OCI-LY3 (cell line): ENCODE measurements around the gene MMADHC.

ENCODE experiments used
- EZH2phosphoT487 ChIP-seq: fragments of 200-600 bp; shearing (Covaris generic); IDR thresholded peaks from 2 replicates; pipeline ENCODE4 v1.6.1; 2018; ENCODE audit warnings: antibody characterized with exemption, mixed run types, low read depth
- TF ChIP-seq, protein P1 (sequence below): fragments of 200-600, 300-600 bp; sonication (generic); IDR thresholded peaks from 2 replicates; pipeline ENCODE4 v1.5.1; 2014; ENCODE audit warnings: antibody characterized with exemption, low read length, low read depth

DNA sequence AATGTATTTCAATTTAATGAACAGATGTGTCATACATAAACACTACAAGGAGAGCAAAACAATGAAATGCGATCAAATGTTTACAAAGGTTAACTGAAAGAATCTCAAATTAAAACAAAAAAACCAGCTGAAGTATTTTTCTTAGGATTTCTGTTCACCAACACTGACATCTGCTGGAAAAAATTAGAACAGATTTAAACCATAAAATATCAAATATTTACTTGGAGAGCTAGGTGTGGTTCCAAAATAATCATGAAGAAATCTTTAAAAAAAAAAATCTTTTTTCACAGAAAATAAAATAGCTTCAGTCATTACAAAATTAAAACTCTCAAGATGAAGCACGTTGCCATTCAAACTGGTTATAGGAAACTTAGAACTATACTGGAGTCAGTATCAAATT lies 13.8 kb downstream of the MMADHC start:
- TF ChIP-seq, protein P1, sequence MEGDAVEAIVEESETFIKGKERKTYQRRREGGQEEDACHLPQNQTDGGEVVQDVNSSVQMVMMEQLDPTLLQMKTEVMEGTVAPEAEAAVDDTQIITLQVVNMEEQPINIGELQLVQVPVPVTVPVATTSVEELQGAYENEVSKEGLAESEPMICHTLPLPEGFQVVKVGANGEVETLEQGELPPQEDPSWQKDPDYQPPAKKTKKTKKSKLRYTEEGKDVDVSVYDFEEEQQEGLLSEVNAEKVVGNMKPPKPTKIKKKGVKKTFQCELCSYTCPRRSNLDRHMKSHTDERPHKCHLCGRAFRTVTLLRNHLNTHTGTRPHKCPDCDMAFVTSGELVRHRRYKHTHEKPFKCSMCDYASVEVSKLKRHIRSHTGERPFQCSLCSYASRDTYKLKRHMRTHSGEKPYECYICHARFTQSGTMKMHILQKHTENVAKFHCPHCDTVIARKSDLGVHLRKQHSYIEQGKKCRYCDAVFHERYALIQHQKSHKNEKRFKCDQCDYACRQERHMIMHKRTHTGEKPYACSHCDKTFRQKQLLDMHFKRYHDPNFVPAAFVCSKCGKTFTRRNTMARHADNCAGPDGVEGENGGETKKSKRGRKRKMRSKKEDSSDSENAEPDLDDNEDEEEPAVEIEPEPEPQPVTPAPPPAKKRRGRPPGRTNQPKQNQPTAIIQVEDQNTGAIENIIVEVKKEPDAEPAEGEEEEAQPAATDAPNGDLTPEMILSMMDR = peak; percentile 36; the same call in 1 of the 2 replicates
- no peak for TF ChIP-seq EZH2phosphoT487
